Stimulated activated naive CD8-positive, alpha-beta T cell treated with anti-CD3 and anti-CD28 coated beads, Interleukin-15, Interleukin-2, amounts not matched to agents 100 ng/mL and 50 ng/mL, for 24 hours (primary cell): Measurements from ENCODE around the gene TSNAX.
A peak's percentile ranks its signal among the peaks of the same experiment; 100 is the strongest.

Experiments
- H3K27ac Mint-ChIP-seq: one replicate; pipeline ENCODE4 v1.8.0; 2021; ENCODE audit warnings: mild to moderate bottlenecking, mixed read lengths
- H3K27me3 Mint-ChIP-seq: one replicate; pipeline ENCODE4 v1.8.0; 2021; ENCODE audit warnings: mixed read lengths
- H3K36me3 Mint-ChIP-seq: one replicate; pipeline ENCODE4 v1.8.0; 2021; ENCODE audit warnings: low read depth, mixed read lengths
- H3K4me1 Mint-ChIP-seq: one replicate; pipeline ENCODE4 v1.8.0; 2021; ENCODE audit warnings: low read depth, mixed read lengths
- H3K4me3 Mint-ChIP-seq: one replicate; pipeline ENCODE4 v1.8.0; 2021; ENCODE audit warnings: mild to moderate bottlenecking, mixed read lengths
- H3K9me3 Mint-ChIP-seq: one replicate; pipeline ENCODE4 v1.8.0; 2021; ENCODE audit warnings: mixed read lengths

The TSNAX gene

GRCh38 chr1:231594123-231594522 lies 65.7 kb downstream of the TSNAX start:
- Mint-ChIP-seq H3K36me3 (no peaks in the 10 kb centered on the region), H3K9me3 (no peaks in the 10 kb centered on the region), H3K4me3 (no peak overlapping the region), H3K4me1 (peaks cover 17% of the 10 kb centered on the region), H3K27ac (no peak overlapping the region), H3K27me3 (no peaks in the 10 kb centered on the region)

- no peak overlapping the region for H3K27ac Mint-ChIP-seq
These were observed 66.3 kb downstream of the TSNAX start for GRCh38 chr1:231594749-231595148.

GRCh38 chr1:231596337-231596791 lies 67.9 kb downstream of the TSNAX start:
- H3K9me3 Mint-ChIP-seq, result no peaks in the 10 kb centered on the region
- no peaks in the 10 kb centered on the region for H3K27me3 Mint-ChIP-seq
- peaks cover 9% of the 10 kb centered on the region for H3K4me1 Mint-ChIP-seq
- no peaks in the 10 kb centered on the region for H3K36me3 Mint-ChIP-seq
- H3K4me3 Mint-ChIP-seq, result no peak overlapping the region
- H3K27ac Mint-ChIP-seq, result no peak overlapping the region

More at GRCh38 chr1:231594749-231595148, 66.3 kb downstream of the TSNAX start:
- Mint-ChIP-seq H3K27me3 (no peaks in the 10 kb centered on the region), H3K9me3 (no peaks in the 10 kb centered on the region), H3K4me1 (peaks cover 17% of the 10 kb centered on the region), H3K36me3 (no peaks in the 10 kb centered on the region), H3K4me3 (no peak overlapping the region)

- Mint-ChIP-seq H3K27me3 (no peaks in the 10 kb centered on the region), H3K4me1 (peaks cover 9% of the 10 kb centered on the region), H3K9me3 (no peaks in the 10 kb centered on the region), H3K27ac (no peak overlapping the region), H3K4me3 (no peak overlapping the region), H3K36me3 (no peaks in the 10 kb centered on the region)
These were observed 69.5 kb downstream of the TSNAX start for GRCh38 chr1:231597971-231598370.

- Mint-ChIP-seq H3K9me3 (no peaks in the 10 kb centered on the region), H3K36me3 (no peaks in the 10 kb centered on the region), H3K4me1 (peaks cover 15% of the 10 kb centered on the region), H3K27me3 (no peaks in the 10 kb centered on the region), H3K27ac (no peak overlapping the region), H3K4me3 (no peak overlapping the region)
These were observed 72.0 kb downstream of the TSNAX start for GRCh38 chr1:231600458-231600976.

GRCh38 chr1:231601824-231602672 lies 73.6 kb downstream of the TSNAX start:
- no peaks in the 10 kb centered on the region for H3K27me3 Mint-ChIP-seq
- H3K4me1 Mint-ChIP-seq, result peaks cover 8% of the 10 kb centered on the region
- H3K9me3 Mint-ChIP-seq, result no peaks in the 10 kb centered on the region

GRCh38 chr1:231602673-231602984 lies 74.2 kb downstream of the TSNAX start:
- Mint-ChIP-seq H3K27ac (no peak overlapping the region), H3K4me3 (no peak overlapping the region), H3K4me1 (peaks cover 8% of the 10 kb centered on the region), H3K9me3 (no peaks in the 10 kb centered on the region), H3K36me3 (no peaks in the 10 kb centered on the region), H3K27me3 (no peaks in the 10 kb centered on the region)

More at GRCh38 chr1:231601824-231602672, 73.6 kb downstream of the TSNAX start:
- H3K36me3 Mint-ChIP-seq, result no peaks in the 10 kb centered on the region
- H3K4me3 Mint-ChIP-seq, result no peak overlapping the region
- H3K27ac Mint-ChIP-seq, result no peak overlapping the region

GRCh38 chr1:231603598-231604275 lies 75.3 kb downstream of the TSNAX start:
- H3K27ac Mint-ChIP-seq, result peak overlapping the region; percentile 86
- H3K36me3 Mint-ChIP-seq, result no peaks in the 10 kb centered on the region

GRCh38 chr1:231604276-231604621 lies 75.8 kb downstream of the TSNAX start:
- Mint-ChIP-seq H3K36me3 (no peaks in the 10 kb centered on the region), H3K9me3 (no peaks in the 10 kb centered on the region), H3K4me3 (peak overlapping the region; percentile 93), H3K4me1 (peaks cover 8% of the 10 kb centered on the region), H3K27me3 (no peaks in the 10 kb centered on the region), H3K27ac (no peak overlapping the region)

More at GRCh38 chr1:231603598-231604275, 75.3 kb downstream of the TSNAX start:
- Mint-ChIP-seq H3K4me3 (peak overlapping the region; percentile 93), H3K9me3 (no peaks in the 10 kb centered on the region), H3K27me3 (no peaks in the 10 kb centered on the region), H3K4me1 (peaks cover 8% of the 10 kb centered on the region)

- no peak overlapping the region for H3K4me3 Mint-ChIP-seq
- no peaks in the 10 kb centered on the region for H3K36me3 Mint-ChIP-seq
- no peak overlapping the region for H3K27ac Mint-ChIP-seq
- peaks cover 13% of the 10 kb centered on the region for H3K4me1 Mint-ChIP-seq
- no peaks in the 10 kb centered on the region for H3K27me3 Mint-ChIP-seq
- no peaks in the 10 kb centered on the region for H3K9me3 Mint-ChIP-seq
These were observed 77.0 kb downstream of the TSNAX start for GRCh38 chr1:231605149-231606100.

- H3K27me3 Mint-ChIP-seq, result no peaks in the 10 kb centered on the region
- no peak overlapping the region for H3K4me3 Mint-ChIP-seq
- H3K36me3 Mint-ChIP-seq, result no peaks in the 10 kb centered on the region
- no peaks in the 10 kb centered on the region for H3K9me3 Mint-ChIP-seq
- H3K27ac Mint-ChIP-seq, result no peak overlapping the region
- peaks cover 26% of the 10 kb centered on the region for H3K4me1 Mint-ChIP-seq
These were observed 78.2 kb downstream of the TSNAX start for GRCh38 chr1:231606712-231607111.

- Mint-ChIP-seq H3K36me3 (peaks cover 14% of the 10 kb centered on the region), H3K9me3 (peaks cover 13% of the 10 kb centered on the region), H3K4me1 (peaks cover 50% of the 10 kb centered on the region), H3K27ac (no peak overlapping the region), H3K4me3 (no peak overlapping the region), H3K27me3 (no peaks in the 10 kb centered on the region)
These were observed 81.9 kb downstream of the TSNAX start for GRCh38 chr1:231610388-231610787.

GRCh38 chr1:231611111-231611510 lies 82.6 kb downstream of the TSNAX start:
- no peaks in the 10 kb centered on the region for H3K27me3 Mint-ChIP-seq
- H3K4me1 Mint-ChIP-seq, result peaks cover 53% of the 10 kb centered on the region
- peaks cover 14% of the 10 kb centered on the region for H3K36me3 Mint-ChIP-seq
- no peak overlapping the region for H3K4me3 Mint-ChIP-seq
- H3K9me3 Mint-ChIP-seq, result peaks cover 13% of the 10 kb centered on the region
- no peak overlapping the region for H3K27ac Mint-ChIP-seq

GRCh38 chr1:231611851-231612250 lies 83.4 kb downstream of the TSNAX start:
- Mint-ChIP-seq H3K27me3 (no peaks in the 10 kb centered on the region), H3K4me3 (no peak overlapping the region), H3K9me3 (peaks cover 13% of the 10 kb centered on the region), H3K27ac (no peak overlapping the region), H3K36me3 (peaks cover 14% of the 10 kb centered on the region), H3K4me1 (peaks cover 55% of the 10 kb centered on the region)
